Cardiac muscle cell (in vitro differentiated cells and primary cell): ENCODE measurements around the gene GLRA3. TPM values are rescaled to one million over a fixed set of nuclear protein-coding genes. Genes with fewer than 3 reads are reported as not detected.

Source experiments
- DNase-seq, 2 donors: peaks; one replicate each; pipeline versions ENCODE4 v3.0.0 to v3.0.0-alpha.2; 2010 to 2017; ENCODE audit warnings: low read depth in 1 of 2, low spot score in 1 of 2
- H3K27ac ChIP-seq: fragments of 200-600 bp; sonication (generic); 2 replicates; pipeline ENCODE4 v1.5.1; 2016
- H3K27me3 ChIP-seq: fragments of 200-600 bp; sonication (generic); 2 replicates; pipeline ENCODE4 v1.6.0; 2016; ENCODE audit warnings: control low read depth
- H3K36me3 ChIP-seq: fragments of 200-600 bp; sonication (generic); 2 replicates; pipeline ENCODE4 v1.5.1; 2016; ENCODE audit warnings: control low read depth
- H3K4me1 ChIP-seq: fragments of 200-600 bp; sonication (generic); 2 replicates; pipeline ENCODE4 v1.8.1; 2017; ENCODE audit warnings: low read depth, mild to moderate bottlenecking, mixed run types
- H3K4me3 ChIP-seq: fragments of 200-600 bp; sonication (generic); 2 replicates; pipeline ENCODE4 v1.5.1; 2016; ENCODE audit warnings: mild to moderate bottlenecking
- H3K9me3 ChIP-seq: fragments of 200-600 bp; sonication (generic); 2 replicates; pipeline ENCODE4 v1.5.1; 2017; ENCODE audit warnings: low read depth, mild to moderate bottlenecking, control low read depth
- CTCF ChIP-seq: IDR thresholded peaks from 2 replicates; pipeline ENCODE4 v1.5.1; 2012; ENCODE audit warnings: low read depth, mild to moderate bottlenecking, low read length
- polyA plus RNA-seq: library from polyadenylated mRNA; unstranded; fragments of >200 nt; fragmentation: Nextera tagmentation; extraction: Ambion mirVana; gene quantifications from 2 replicates; pipeline ENCODE4 v1.2.1, GENCODE V29; 2016
- total RNA-seq: library from RNA; depleted of rRNA; stranded (reverse); fragments of >200 nt; gene quantifications from 2 replicates; pipeline ENCODE4 v1.2.3, GENCODE V29; 2016

GLRA3 gene
- total and polyA plus RNA-seq, 2 experiments from 2014 or later, result not detected

- Histone ChIP-seq H3K36me3 (no peaks in the 10 kb centered on the region), H3K4me3 (no peak overlapping the region), H3K27me3 (no peaks in the 10 kb centered on the region), H3K27ac (no peak overlapping the region), H3K4me1 (no peaks in the 10 kb centered on the region), H3K9me3 (no peaks in the 10 kb centered on the region)
- DNase-seq, result no peak
- TF ChIP-seq CTCF, result no peak
Observed at GRCh38 chr4:174707051-174707676, 121.9 kb downstream of the GLRA3 start.

- DNase-seq, result peak in 1 of 2 donors; percentile 15
- Histone ChIP-seq H3K27ac (no peak overlapping the region), H3K9me3 (no peaks in the 10 kb centered on the region), H3K27me3 (no peaks in the 10 kb centered on the region), H3K4me3 (no peak overlapping the region), H3K36me3 (no peaks in the 10 kb centered on the region), H3K4me1 (no peaks in the 10 kb centered on the region)
- TF ChIP-seq CTCF, result no peak
Observed at GRCh38 chr4:174702979-174703478, 126.0 kb downstream of the GLRA3 start.

- Histone ChIP-seq H3K36me3 (no peaks in the 10 kb centered on the region), H3K4me1 (no peaks in the 10 kb centered on the region), H3K27ac (no peak overlapping the region), H3K27me3 (no peaks in the 10 kb centered on the region), H3K9me3 (no peaks in the 10 kb centered on the region), H3K4me3 (no peak overlapping the region)
- TF ChIP-seq CTCF, result no peak
- no peak for DNase-seq
Observed at GRCh38 chr4:174699654-174700053, 129.4 kb downstream of the GLRA3 start.

GRCh38 chr4:174697896-174698295 lies 131.2 kb downstream of the GLRA3 start:
- Histone ChIP-seq H3K27ac (no peak overlapping the region), H3K36me3 (no peaks in the 10 kb centered on the region), H3K9me3 (no peaks in the 10 kb centered on the region), H3K27me3 (no peaks in the 10 kb centered on the region), H3K4me1 (no peaks in the 10 kb centered on the region), H3K4me3 (no peak overlapping the region)
- no peak for TF ChIP-seq CTCF
- DNase-seq, result no peak

GRCh38 chr4:174697202-174697601 lies 131.8 kb downstream of the GLRA3 start:
- no peaks in the 10 kb centered on the region for H3K9me3 ChIP-seq
- no peaks in the 10 kb centered on the region for H3K27me3 ChIP-seq
- no peak overlapping the region for H3K4me3 ChIP-seq
- H3K36me3 ChIP-seq, result no peaks in the 10 kb centered on the region
- H3K27ac ChIP-seq, result no peak overlapping the region
- TF ChIP-seq CTCF, result no peak
- H3K4me1 ChIP-seq, result no peaks in the 10 kb centered on the region
- DNase-seq, result peak in 1 of 2 donors; percentile 76
